Fibroblast of skin of left quadriceps (primary cell): ENCODE measurements around the gene CBX4.

ENCODE experiments used
- DNase-seq, 2 experiments: peaks; one replicate each; pipeline ENCODE4 v3.0.0-alpha.2; 2013; ENCODE audit warnings: low read depth in 2 of 2

CBX4 gene

GRCh38 chr17:79788989-79789942, 50.0 kb downstream of the CBX4 start:
- no peak for DNase-seq

GRCh38 chr17:79788455-79788854, 50.8 kb downstream of the CBX4 start:
- DNase-seq: no peak

- no peak for DNase-seq
Measured at GRCh38 chr17:79786930-79787643, 52.2 kb downstream of the CBX4 start.

DNA sequence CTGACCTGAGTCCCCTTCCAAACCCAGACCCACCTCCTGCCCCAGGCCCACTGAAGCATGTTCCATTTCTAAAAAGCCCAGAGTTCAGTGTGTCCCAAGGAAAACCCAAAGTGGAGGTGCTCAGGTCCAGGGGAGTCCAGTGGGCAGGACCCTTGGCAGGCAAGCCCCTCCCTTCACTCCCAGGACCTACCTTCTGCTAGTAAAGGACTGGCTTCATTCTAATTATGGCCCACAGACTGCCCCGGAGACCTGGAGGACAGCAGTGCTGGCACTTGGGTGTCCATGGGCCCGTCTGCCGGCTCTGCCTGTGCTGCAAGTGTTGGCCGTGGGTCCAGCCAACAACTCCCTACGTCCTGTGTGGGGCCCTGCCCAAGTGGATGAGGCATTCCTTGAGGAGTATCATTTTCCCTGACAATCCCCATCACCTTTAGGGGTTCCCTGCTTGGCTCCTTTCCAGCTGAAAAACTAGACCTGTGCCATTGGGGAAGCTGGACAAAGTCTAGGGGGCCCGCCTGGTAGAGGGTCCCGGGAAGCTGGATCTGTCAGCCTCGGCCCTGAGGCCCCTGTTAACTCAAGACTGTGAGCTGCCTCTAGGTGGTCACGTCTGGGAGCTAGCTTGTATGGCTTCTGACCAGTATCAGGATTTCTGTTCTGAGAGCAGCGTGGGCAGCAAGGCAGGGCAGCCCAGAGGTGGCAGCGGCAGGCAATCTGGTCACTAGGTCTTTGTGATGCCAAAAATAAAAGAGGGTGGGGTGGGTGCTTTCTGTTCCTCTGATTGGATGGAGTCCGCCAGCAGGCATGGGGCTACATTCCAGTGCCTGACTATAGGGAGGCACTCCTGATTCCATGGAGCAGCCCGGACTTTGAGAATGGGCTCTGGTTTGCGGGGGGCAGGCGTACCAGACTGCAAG, 53.1 kb downstream of the CBX4 start:
- no peak for DNase-seq

DNA sequence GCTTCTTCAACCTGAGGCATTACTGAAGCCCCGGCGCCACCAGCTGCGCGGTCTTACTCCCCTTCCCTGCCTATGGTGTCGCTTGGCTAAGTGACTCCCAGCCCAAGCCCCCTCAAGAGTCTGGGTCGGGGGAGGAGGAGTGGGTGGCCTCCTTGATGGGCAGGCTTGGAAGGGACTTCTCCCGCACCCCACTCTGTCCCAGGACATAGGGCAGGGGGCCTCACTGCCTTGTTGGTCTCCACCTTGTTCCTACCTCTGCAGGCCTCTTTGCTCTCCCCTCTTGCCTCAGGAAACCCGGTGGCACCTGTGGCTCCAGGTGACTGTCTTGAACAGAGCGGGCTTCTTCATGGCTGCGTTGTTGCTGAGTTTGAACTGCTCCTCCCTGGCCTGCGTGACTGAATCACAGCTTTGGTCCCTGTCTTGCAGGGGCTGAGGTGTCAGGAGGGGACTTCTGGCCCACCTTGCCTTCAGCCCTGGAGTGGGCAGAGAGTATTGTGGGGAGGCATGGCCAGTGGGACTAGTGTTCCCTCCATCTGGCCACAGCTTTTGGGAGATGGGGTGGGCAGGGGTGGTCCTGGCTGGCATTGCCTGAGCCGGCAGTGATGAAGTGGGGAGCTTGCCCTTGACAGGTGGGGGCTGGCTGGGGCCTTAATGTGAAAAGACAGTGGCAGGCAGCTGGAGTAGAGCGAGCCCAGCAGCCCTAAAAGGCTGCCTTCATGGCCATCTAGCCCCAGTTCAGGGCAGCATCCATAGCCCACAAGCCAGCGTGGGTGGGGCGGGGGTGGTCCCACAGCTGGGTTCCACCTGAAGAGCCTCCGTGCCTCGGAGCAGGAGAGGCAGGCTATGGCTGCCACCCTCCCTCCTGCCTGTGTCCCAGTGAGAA, 54.0 kb downstream of the CBX4 start:
- no peak for DNase-seq

DNA sequence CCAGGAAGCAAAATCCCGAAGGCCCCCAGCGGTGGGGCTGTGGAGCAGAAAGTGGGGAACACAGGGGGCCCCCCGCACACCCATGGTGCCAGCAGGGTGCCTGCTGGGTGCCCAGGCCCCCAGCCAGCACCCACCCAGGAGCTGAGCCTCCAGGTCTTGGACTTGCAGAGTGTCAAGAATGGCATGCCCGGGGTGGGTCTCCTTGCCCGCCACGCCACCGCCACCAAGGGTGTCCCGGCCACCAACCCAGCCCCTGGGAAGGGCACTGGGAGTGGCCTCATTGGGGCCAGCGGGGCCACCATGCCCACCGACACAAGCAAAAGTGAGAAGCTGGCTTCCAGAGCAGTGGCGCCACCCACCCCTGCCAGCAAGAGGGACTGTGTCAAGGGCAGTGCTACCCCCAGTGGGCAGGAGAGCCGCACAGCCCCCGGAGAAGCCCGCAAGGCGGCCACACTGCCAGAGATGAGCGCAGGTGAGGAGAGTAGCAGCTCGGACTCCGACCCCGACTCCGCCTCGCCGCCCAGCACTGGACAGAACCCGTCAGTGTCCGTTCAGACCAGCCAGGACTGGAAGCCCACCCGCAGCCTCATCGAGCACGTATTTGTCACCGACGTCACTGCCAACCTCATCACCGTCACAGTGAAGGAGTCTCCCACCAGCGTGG, 54.8 kb downstream of the CBX4 start:
- DNase-seq: no peak

DNA sequence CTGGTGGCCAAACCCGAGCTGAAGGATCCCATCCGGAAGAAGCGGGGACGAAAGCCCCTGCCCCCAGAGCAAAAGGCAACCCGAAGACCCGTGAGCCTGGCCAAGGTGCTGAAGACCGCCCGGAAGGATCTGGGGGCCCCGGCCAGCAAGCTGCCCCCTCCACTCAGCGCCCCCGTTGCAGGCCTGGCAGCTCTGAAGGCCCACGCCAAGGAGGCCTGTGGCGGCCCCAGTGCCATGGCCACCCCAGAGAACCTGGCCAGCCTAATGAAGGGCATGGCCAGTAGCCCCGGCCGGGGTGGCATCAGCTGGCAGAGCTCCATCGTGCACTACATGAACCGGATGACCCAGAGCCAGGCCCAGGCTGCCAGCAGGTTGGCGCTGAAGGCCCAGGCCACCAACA, 55.3 kb downstream of the CBX4 start:
- DNase-seq: no peak
